Activated T-helper 1 cell treated with Interleukin-2 at 50 U/mL for 16 hours (primary cell): ENCODE measurements around the gene ACAN.

Source experiments
- DNase-seq: peaks from one replicate; pipeline ENCODE4 v3.0.0-alpha.2; 2020; ENCODE audit warnings: low read depth

Gene ACAN

DNA sequence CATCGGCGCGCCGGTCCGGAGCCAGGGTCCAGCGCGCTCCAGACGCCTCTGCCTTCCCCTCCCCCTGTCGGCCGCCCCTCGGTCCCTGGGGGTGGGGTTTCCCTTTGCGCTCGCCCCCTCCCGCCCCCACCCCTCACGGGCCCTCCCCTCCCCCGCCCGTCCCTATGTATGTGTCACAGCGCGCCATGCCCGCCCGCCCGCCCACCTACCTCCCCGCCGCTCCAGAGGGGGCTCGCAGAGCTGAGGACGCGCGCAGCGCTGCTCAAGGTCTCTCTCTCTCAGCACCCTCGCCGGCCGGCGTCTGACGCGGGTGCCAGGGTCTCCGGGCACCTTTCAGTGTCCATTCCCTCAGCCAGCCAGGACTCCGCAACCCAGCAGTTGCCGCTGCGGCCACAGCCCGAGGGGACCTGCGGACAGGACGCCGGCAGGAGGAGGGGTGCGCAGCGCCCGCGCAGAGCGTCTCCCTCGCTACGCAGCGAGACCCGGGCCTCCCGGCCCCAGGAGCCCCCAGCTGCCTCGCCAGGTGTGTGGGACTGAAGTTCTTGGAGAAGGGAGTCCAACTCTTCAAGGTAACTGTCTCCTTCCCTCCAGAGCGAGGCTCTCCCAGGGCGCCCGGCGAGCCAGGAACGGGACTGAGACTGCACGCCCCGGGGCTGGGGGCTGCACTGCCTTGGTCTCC, at the start of gene ACAN:
Gene ACAN, plus strand, starts transcription at position 196 of the 679 bp plus-strand sequence. CDS start 32,771 bp downstream, outside the sequence.
- DNase-seq = no peak

DNA sequence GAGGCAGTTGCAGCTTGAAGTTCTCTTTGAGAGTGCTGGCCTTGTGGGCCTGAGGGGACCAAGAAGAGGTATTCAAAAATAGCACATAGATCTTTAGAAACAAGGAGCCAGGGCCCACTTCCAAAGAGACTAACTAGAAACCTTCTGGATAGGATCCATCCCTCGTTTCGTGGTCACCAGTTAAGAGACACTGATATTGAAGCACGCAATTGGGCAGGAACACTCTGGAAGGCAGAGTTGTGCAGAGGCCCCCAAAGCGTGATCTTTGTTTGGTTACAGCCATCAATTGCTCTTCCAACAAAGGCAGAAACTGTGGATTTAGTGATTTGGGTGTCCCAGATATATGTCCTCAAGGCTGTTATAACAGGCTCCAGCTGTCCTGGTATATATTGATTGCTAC, 46.7 kb upstream of the ACAN start:
- DNase-seq = no peak

DNA sequence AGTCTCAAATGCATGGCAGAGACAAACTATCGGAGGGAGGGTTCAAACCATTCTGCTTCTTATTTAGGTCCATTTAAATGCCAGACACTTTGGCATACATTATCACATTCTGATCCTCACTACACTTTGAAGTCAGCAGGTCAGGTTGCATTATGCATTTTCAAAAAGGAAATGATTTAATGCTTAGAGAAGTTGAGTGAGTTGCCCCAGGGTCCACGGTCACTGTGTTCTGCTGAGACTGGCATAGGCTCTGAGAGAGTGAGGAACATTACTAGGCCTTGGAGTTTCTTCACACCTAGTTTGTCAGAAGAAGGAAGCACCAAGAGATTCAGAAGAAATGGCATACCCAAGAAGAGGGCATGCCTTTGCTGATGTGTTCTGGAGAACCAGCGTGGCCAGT, 46.3 kb upstream of the ACAN start:
- no peak for DNase-seq

DNA sequence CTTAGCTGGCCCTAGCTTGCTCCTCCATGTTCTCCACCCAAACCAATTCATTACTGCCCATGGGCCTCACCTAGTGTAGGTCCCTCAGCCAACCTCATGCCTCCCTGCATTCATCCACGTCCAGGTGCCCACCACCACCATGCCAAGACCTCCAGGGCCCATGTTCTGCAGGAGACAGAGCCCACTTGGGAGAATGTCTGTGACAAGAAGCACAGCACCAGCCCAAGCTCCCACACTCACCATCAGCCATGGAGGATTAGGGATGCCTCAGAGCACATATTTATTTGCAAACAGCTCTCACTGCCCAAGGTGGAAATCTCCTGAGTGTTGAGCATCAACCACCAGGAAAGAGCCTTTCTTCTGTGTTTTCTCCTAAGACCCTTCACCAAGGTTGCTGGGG, 43.4 kb upstream of the ACAN start:
- DNase-seq = no peak

DNA sequence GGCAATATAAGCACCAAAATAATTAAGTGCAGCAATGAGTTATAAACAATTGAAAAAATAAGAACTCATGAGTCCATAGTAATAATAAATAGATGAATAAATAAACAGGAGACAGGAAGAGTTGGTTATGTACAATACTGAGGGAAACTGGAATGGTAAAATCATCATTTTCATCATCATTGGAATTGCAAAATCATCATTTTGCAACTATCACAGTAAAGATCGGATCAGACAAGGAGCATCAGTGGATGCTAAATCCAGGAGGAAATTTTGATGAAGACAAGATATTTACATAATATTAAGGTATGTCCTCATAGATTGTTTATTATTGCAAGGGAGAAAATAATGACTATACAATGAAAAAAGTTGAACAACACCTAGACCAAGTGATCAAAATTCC, 38.8 kb upstream of the ACAN start:
- no peak for DNase-seq

DNA sequence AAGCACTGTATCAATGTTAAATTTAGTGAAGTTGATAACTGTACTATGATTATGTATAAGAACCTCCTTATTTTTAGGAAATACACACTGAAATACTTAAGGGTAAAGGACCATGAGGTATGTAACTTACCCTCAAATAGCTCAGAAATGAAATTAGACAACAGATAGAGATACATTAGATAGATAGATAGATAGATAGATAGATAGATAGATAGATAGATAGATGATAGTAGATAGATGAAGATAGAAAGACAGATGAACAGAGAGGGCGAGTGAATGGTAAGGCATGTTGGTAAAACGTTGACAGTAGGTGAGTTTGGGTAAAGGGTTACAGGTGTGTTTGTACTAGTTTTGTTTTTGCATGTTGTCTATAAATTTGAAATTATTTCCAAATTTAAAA, 38.0 kb upstream of the ACAN start:
- DNase-seq = no peak

DNA sequence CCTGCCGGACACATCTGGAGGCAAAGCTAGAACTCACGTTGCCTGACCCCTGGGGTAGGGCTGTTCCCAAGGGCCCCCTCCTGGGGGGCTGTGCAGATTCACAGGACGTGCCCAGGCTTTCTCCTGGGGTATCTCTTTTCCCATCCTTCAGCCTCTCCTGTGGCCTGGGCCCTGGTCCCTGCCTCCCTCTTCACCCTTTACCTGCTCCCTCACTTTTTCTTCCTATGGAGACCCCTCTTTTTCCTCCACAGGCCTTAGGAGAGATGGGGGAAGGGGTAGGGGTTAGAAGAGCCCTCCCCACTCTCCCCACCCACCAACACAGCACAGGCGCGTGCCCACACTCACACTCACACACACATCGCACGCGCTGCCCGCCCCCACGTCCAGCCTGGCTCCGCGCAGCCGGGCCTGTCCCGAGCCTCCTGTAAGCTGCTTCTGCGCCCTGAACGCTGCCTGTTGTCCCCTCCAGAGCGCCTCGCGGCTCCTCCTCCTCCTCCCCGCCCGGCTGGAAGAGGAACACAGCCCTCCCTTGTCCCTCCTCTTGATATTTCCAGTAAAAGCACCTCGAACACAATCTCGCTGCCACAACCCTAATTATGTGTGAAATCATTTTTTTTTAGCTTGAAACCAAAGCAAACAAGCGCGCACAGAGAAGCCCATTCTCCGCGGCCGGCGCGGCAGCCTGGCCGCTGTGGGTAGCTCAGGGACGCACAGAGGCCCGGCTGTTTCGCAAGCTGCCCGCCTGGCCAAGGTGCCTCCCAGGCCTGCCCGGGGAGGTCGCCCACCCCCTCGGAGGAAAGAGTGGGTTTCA, 33.9 kb upstream of the ACAN start:
- DNase-seq = no peak

DNA sequence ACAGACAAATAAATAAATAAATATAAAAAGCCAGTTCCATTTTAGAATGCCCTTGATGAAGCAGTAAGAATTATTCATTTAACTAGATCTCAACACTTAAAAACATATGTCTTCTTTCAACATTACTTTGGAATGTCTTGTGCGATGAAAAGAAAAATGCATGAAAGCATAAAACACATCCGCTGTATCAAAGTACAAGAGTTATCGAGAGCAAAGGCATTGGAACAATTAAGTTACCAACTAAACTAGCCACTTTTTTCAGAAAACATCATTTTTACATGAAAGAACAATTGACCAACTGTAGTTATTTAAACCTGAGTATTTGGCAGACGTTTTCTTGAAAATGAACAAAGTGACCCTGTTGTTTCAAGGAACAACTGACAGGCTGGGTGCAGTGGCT, 27.5 kb upstream of the ACAN start:
- no peak for DNase-seq

DNA sequence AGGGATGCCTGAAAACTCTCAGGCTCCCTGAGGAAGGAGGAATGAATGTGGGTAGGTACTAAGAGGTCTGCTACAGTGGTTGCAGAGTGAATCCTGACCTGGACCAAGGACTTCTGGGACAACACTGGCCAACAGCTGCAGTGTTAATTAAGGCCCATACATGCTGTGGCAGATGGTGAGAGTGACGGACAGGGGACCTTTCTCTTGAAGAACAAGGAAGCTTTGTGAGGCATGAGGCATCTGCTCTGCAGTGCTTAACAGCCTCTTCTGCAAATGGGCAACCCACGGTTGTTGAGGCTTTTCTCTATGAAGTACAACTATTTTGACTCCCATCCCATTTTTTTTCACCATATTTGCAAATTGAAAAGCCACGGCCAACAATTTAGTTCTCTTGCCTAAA, 26.6 kb upstream of the ACAN start:
- no peak for DNase-seq

DNA sequence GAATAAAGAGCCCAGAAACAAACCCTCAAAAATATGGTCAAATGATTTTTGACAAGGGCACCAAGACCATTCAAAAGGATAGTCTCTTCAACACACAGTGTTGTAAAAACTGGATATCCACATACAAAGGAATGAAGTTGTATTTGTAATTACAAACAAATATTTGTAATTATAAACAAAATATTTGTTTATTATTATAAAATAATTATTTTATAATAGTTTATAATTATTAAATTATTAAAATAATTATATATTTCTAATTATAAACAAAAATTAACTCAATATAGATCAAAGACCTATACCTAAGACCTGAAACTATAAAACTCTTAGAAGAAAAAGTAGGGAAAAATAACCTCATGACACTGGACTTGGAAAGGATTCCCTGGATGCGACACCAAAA, 23.3 kb upstream of the ACAN start:
- DNase-seq = no peak

DNA sequence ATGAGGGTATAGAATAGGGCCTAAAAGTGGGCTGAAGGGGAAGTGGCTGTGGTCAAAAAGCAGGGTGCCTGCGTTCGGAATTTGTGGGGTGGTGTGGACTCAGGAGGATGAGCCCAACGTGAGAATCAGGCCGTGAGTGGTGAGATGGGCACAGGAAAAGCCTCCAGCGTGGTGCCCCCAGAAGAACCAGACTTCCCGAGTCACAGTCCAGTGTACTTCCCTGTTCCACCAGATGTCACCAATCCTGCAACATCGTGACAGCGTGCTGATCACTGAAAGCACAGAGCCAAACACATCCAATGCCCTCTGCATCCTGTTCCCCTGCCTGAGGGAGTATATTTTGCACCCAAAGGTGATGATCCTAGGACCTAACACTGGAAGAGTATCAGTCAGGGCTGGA, 20.8 kb upstream of the ACAN start:
- DNase-seq = no peak

DNA sequence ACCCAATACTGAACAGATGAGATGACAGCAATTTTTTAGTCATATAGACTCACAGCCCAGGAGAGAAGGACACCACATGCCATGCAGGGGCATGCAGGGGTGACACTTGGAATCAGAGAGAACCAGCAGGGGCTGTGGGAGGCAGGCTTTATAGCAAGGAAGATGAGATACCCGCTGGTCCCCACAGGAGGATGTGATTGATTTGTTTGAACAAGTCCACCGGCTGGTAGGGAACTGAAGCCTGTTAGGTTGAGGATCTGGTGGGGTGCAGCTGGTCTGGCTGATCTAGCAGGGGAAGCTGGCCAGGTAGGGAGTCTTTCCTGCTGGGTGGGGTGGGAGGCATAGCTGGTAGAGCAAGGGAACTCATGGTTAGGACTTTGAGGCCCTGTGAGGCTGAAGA, 18.0 kb upstream of the ACAN start:
- no peak for DNase-seq

DNA sequence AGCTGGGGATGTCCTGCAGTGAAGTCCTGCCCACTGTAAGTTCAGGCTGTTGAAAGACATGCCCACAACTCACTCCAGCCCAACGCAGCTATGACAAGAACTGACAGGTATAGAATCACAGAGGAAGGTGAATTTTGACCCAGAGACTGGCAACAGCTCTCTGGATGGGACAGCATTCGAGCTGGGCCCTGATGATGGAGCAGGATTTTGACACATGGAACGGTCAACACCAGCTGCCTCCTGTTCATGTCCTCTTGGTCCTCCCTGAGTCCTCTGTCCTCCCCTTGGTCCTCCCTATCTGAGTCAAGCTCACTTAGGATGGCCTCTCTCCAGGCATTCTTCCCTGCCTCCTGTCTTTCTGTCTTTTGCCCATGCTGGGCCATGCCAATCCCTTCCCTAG, 15.2 kb upstream of the ACAN start:
- no peak for DNase-seq

DNA sequence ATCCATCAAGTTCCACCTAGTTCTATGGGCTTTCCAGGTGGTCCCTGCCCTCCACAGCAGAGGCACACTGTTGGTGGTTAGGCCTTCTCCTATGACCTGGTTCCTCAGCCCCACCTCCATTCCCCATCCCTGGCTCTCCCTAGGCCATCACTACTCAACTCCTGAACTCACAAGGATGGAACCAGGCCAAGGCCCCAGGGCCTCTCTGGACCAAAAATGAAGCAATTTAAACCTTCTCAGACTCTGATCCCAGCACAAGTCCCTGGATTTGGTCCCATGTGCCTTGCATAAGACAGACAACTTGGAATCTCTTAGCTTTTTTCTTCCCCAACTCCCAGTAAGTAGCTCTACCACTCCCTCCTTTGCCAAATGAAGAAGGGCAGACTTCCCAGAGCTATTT, 14.4 kb upstream of the ACAN start:
- no peak for DNase-seq

DNA sequence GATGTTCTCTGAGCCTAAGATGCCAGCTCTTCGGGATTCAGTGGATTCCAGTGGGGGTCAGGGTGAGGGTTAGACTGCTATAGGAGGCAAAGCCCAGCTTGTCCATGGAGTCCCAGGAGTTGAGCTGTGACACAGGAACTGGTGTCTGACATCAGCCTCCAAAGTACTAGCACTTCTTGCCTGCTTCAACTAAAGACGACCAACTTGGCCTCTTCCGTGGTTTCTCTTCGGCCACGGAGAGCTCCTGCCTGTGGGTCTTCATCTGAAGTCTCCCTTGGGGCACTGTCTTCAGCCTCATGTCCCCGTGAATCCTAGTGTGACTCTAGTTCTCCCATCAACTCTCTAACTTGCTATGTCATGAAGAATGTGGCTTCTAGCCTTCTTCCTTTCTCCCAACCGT, 12.8 kb upstream of the ACAN start:
- DNase-seq = no peak

DNA sequence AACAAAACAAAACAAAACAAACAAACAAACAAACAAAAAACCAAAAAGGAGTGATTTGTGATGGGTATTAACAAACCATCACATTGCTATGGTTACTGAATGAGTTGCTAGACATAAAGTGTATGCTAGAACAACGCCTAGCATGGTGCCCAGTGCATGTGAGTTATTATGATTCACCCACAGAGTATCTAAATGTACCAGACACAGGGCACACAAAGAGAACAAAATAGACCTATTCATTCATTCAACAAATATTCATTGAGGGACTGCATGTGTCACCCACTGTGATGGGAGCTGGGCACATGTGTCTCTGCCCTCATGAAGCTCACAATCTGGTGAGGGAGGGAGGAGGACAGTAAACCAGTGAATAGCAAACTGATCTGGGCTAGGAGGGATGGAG, 11.6 kb upstream of the ACAN start:
- DNase-seq = no peak

DNA sequence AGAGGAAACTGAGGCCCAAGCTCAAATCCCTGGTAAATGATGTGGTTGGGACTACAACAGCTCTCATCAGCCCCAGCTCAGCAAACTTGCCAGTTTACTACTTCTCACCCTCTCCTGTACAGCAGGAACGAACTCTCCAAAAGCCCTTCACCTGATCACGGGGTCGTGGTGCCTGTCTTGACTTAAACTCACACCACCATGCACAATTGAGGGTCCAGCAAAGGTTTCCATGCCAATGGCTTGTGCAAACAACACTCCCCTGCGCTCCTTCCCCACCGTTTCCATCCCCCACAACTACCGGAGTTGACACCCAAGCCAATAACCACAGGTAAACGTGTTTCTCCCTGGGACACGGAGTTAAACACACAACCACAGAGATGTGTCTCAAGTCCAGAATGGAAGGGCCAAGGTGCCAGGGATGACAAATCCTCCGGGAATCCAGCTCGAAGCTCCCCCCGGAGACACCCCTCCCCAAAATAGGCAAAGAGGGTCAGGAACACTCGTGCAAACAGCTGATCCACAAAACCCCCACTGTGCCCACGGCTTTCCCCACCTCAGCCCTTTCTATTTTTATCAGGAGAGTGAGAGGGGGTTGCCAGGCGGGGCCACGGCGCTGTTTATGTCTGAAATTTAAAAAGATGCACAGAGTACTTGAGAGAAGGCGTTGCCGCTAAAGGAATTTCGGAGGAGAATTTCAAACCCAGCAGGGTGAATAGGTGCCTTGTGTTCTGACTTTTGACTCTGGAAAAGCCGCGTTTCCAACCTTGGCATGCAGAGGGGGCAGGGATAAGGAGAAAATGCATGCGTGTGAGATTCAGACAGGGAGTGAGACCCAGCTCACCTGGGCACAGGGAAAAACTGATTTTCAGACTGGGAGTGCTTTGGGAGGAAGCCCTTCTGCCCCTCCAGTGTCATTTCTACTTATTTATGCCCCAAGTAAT, 10.6 kb upstream of the ACAN start:
- DNase-seq = no peak

DNA sequence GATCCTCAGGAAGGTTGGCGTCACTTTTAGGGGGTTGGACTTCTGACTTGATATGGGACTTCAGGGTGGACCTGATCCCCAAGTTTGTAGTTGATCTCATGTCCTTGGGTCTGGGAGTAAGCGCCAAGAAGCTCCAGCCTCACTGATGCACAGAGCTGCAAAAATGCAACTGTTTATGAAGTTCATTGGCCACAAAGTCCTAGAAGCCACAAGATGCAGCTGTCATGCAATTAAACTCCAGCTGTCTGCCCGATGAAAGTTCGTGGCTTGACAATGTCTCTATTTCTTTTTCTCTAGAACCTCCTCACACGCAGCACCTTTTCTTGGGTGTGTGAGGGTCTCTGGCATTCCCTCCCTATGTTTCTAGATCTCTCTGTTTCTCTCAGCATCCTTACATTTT, 9.2 kb upstream of the ACAN start:
- DNase-seq = no peak

DNA sequence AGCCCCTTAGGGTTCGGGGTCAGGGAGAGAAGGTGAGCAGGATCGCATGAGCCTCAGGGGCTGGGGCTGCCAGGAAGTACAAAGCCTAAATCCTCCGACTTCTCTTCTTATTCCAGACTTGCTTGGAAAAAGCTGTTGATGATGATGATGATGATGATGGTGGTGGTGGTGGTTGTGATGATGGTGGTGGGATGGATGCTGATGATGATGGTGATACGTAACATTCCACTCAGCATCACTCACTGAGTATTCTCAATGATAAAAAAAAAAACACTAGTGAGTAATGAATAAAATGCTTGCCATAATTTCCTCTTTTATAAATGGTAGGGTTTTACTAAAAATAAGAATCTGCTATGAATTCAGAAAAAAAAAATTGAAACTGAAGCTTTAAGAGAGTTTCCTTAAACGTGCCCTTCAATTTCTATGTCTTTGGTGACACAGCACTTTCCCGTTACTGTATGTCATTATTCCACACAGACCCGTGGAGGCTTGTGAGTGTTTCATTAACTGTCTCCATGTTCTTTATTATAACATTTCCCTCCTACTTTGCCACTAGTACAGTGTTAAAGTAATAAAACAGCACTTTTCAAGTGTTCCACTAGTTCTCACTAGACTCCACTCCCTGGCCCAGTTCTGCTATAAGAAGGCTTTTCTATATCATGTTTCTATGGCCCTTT, 5.4 kb upstream of the ACAN start:
- DNase-seq = no peak

DNA sequence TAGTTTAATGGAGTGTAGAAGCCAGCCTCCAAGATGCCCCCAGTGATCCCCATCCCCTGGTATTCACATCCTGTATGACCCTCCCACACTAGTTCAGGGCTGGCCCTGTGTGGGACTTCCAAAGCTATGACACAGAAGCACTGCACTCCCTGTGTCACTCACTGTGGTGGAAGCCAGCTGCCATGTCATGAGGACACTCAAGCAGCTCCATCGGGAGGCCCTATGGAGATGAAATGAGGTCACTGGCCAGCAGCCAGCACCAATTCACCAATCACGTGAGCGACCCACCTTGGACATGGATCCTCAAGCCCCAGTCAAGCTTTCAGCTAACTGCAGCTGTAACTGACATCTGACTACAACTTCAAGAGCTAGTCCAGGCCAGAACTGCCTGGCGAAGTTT, 3.9 kb upstream of the ACAN start:
- DNase-seq = no peak

DNA sequence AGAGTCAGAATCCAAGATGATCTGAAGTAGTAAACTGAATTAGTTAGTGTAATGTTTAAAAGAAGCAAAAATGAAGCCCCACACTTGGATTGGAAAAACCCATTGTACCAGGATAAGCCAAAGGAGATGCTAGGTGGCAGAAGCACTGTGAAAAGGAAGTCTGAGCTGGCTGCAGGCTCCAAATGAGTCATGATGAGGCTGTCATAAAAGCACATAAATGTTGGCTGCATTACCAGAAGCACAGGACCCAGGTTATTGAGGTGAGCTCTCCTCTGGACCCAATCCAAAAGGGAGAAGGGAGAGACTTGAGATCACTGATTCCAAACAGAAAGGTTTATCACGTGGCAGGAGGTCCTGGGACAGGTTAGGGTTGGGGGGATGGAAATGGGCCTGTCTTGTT, 3.2 kb upstream of the ACAN start:
- no peak for DNase-seq

DNA sequence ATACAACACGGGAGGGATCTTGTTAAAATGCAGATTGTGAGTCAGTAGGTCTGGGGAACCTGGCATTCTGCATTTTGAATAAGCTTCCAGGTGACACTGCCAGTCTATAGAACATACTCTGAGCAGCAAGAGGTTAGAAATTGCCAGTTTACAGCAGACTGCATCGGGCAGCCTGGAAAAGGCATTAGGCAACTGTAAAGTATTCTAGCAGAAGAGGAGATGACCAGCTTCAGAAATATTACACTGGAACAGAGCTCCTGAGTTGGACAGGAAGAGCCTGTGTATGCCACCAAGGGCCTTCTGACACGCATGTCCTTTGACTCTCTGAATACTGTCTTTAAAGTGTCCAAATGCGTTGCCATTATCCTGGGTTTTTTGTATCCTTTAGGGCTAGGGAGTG, 2.5 kb upstream of the ACAN start:
- DNase-seq = no peak
